HepG2 (cell line): Measurements from ENCODE around the gene PRKCG. TPM values are rescaled to one million over a fixed set of nuclear protein-coding genes. Genes with fewer than 3 reads are reported as not detected.

Source experiments
- CHD4 ChIP-seq: fragments of 200-600 bp; sonication (generic); IDR thresholded peaks from 2 replicates; pipeline ENCODE4 v1.7.0; 2017; ENCODE audit warnings: mild to moderate bottlenecking, low read length, borderline replicate concordance
- HOXA3 ChIP-seq: sonication (generic); formaldehyde crosslinking; IDR thresholded peaks from 2 replicates; pipeline ENCODE4 v1.5.0; 2020; ENCODE audit warnings: missing genetic modification reagents
- HOXA5 ChIP-seq: sonication (generic); formaldehyde crosslinking; IDR thresholded peaks from 2 replicates; pipeline ENCODE4 v1.4.0; 2020; ENCODE audit warnings: missing genetic modification reagents
- MED8 ChIP-seq: sonication (generic); formaldehyde crosslinking; IDR thresholded peaks from 2 replicates; pipeline ENCODE4 v1.8.1; 2023; ENCODE audit warnings: mild to moderate bottlenecking, missing genetic modification reagents; ENCODE audit not compliant: insufficient replicate concordance
- PATZ1 ChIP-seq: sonication (generic); formaldehyde crosslinking; IDR thresholded peaks from 2 replicates; pipeline ENCODE4 v1.4.0; 2020; ENCODE audit warnings: missing genetic modification reagents
- SMAD1 ChIP-seq: sonication (generic); formaldehyde crosslinking; IDR thresholded peaks from 2 replicates; pipeline ENCODE4 v1.4.0; 2020; ENCODE audit warnings: missing genetic modification reagents, low read depth, mild to moderate bottlenecking, borderline replicate concordance
- SP1 ChIP-seq, 2 experiments: fragments of 450-650 bp in 1 of 2; sonication (generic) in 1 of 2; formaldehyde crosslinking in 1 of 2; IDR thresholded peaks; 2 replicates each; pipeline versions ENCODE4 v1.4.0 to v1.6.1; 2016 to 2020; ENCODE audit warnings: missing genetic modification reagents in 1 of 2
- SP140L ChIP-seq: sonication (generic); formaldehyde crosslinking; IDR thresholded peaks from 2 replicates; pipeline ENCODE4 v1.4.0; 2020; ENCODE audit warnings: missing genetic modification reagents, borderline replicate concordance
- TEAD3 ChIP-seq: optimal IDR thresholded peaks from 2 replicates; pipeline ENCODE3; 2016; ENCODE audit warnings: borderline replicate concordance
- ZNF235 ChIP-seq: sonication (generic); formaldehyde crosslinking; IDR thresholded peaks from 2 replicates; pipeline ENCODE4 v1.8.1; 2023; ENCODE audit warnings: mild to moderate bottlenecking, missing genetic modification reagents, borderline replicate concordance
- polyA plus RNA-seq, 8 experiments: library from polyadenylated mRNA; depleted of rRNA in 3 of 8; stranded (reverse) in 7 of 8; unstranded in 1 of 8; fragments of >200 nt; fragmentation: Illumina TruSeq in 4 of 8; extraction: Trizol in 4 of 8; gene quantifications; 2 replicates each; pipeline versions ENCODE4 v1.2.1 to v1.2.3, GENCODE V29; 2011 to 2016; ENCODE audit warnings: low read depth in 4 of 8, missing spikeins in 1 of 8, mixed read lengths in 1 of 8; ENCODE audit not compliant: insufficient read depth in 1 of 8
- total RNA-seq, 5 experiments: library from RNA; depleted of rRNA; stranded (reverse); fragments of >200 nt; fragmentation: Illumina TruSeq; extraction: Trizol; gene quantifications; 2 replicates each; pipeline ENCODE4 v1.2.3, GENCODE V29; 2016; ENCODE audit warnings: low read depth in 1 of 5
- TF ChIP-seq, protein P1 (sequence below): sonication (generic); formaldehyde crosslinking; IDR thresholded peaks from 2 replicates; pipeline ENCODE4 v1.9.0; 2021; ENCODE audit warnings: missing genetic modification reagents, borderline replicate concordance
- TF ChIP-seq, protein P2 (sequence below): sonication (generic); formaldehyde crosslinking; IDR thresholded peaks from 2 replicates; pipeline ENCODE4 v1.4.0; 2020; ENCODE audit warnings: missing genetic modification reagents, borderline replicate concordance
- TF ChIP-seq, protein P3 (sequence below): sonication (generic); formaldehyde crosslinking; IDR thresholded peaks from 2 replicates; pipeline ENCODE4 v1.8.1; 2023; ENCODE audit warnings: mild to moderate bottlenecking, inconsistent platforms, moderate library complexity, missing genetic modification reagents, borderline replicate concordance

The PRKCG gene
- total and polyA plus RNA-seq, 2 of the 13 experiments (the other 11 are each of a cell fraction or from before 2014, with no cell fraction given): 0.02 to 0.03 TPM

DNA sequence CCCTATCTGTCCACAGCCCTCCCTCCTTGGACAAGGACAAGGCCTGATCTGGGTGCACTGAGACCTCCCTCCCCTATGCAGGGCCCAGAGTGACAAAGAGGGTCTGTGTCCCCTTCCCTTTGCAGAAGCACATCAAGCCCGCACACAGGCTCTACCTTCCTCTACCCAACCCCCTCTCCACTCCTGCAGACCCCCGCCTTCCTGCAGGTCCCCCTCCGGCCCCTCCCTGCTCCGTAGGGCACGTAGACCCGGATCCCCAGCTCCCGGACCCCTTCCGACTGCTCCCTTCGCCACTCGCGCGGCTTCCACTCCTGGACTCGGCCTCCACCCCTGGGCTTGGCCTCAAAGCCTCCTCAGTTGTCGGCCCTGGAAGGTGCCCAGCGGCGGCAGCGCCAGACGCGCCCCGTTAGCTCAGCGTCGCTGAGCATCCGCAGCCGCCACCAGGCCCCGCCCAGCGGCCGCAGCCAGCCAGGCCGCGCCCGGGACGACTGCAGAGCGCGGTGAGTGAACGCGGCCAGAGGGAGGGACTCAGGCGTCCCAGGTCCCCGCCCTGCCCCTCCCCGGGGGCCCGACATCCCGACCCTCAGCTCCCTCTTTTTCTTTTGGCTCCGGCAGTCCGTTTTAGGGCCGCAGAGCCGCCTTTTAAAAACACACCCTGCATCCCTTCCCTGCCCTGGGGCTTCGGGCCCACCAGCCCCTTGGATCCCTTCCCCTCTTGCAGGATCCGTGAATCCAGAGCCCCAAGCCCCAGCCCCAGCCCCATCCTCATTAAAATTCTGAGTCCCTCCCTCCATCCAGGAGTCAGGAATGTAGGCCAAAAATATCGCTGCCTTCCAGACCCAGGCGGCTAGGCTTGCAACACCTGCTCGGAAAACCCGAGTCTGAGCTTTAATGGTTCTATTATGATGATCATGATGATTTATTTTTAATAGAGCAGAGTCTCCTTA is 15.8 kb upstream of the PRKCG start (continued):
- TF ChIP-seq, protein P1, sequence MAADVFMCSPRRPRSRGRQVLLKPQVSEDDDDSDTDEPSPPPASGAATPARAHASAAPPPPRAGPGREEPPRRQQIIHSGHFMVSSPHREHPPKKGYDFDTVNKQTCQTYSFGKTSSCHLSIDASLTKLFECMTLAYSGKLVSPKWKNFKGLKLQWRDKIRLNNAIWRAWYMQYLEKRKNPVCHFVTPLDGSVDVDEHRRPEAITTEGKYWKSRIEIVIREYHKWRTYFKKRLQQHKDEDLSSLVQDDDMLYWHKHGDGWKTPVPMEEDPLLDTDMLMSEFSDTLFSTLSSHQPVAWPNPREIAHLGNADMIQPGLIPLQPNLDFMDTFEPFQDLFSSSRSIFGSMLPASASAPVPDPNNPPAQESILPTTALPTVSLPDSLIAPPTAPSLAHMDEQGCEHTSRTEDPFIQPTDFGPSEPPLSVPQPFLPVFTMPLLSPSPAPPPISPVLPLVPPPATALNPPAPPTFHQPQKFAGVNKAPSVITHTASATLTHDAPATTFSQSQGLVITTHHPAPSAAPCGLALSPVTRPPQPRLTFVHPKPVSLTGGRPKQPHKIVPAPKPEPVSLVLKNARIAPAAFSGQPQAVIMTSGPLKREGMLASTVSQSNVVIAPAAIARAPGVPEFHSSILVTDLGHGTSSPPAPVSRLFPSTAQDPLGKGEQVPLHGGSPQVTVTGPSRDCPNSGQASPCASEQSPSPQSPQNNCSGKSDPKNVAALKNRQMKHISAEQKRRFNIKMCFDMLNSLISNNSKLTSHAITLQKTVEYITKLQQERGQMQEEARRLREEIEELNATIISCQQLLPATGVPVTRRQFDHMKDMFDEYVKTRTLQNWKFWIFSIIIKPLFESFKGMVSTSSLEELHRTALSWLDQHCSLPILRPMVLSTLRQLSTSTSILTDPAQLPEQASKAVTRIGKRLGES (CRISPR knock-in tag): no peak
- TF ChIP-seq MED8 (CRISPR knock-in tag): peak; percentile 73
- TF ChIP-seq HOXA3 (CRISPR knock-in tag): peak; percentile 23; the same call in 1 of the 2 replicates
- peak; percentile 45; the same call in 1 of the 2 replicates for TF ChIP-seq HOXA5 (CRISPR knock-in tag)
- peak; percentile 35; the same call in 1 of the 2 replicates for TF ChIP-seq PATZ1
- TF ChIP-seq SP1 (IDR thresholded peaks at IDR 0.05): no peak
- TF ChIP-seq SP1 (CRISPR knock-in tag; IDR thresholded peaks at IDR 0.05): peak; percentile 39; the same call in 1 of the 2 replicates
- TF ChIP-seq TEAD3 (CRISPR knock-in tag): no peak
- no peak for TF ChIP-seq SMAD1 (CRISPR knock-in tag)
- peak; percentile 39; the same call in 1 of the 2 replicates for TF ChIP-seq ZNF235 (CRISPR knock-in tag)
- TF ChIP-seq, protein P2, sequence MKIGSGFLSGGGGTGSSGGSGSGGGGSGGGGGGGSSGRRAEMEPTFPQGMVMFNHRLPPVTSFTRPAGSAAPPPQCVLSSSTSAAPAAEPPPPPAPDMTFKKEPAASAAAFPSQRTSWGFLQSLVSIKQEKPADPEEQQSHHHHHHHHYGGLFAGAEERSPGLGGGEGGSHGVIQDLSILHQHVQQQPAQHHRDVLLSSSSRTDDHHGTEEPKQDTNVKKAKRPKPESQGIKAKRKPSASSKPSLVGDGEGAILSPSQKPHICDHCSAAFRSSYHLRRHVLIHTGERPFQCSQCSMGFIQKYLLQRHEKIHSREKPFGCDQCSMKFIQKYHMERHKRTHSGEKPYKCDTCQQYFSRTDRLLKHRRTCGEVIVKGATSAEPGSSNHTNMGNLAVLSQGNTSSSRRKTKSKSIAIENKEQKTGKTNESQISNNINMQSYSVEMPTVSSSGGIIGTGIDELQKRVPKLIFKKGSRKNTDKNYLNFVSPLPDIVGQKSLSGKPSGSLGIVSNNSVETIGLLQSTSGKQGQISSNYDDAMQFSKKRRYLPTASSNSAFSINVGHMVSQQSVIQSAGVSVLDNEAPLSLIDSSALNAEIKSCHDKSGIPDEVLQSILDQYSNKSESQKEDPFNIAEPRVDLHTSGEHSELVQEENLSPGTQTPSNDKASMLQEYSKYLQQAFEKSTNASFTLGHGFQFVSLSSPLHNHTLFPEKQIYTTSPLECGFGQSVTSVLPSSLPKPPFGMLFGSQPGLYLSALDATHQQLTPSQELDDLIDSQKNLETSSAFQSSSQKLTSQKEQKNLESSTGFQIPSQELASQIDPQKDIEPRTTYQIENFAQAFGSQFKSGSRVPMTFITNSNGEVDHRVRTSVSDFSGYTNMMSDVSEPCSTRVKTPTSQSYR (CRISPR knock-in tag): peak; percentile 53
- TF ChIP-seq, protein P3, sequence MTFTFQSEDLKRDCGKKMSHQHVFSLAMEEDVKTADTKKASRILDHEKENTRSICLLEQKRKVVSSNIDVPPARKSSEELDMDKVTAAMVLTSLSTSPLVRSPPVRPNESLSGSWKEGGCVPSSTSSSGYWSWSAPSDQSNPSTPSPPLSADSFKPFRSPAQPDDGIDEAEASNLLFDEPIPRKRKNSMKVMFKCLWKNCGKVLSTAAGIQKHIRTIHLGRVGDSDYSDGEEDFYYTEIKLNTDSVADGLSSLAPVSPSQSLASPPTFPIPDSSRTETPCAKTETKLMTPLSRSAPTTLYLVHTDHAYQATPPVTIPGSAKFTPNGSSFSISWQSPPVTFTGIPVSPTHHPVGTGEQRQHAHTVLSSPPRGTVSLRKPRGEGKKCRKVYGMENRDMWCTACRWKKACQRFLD (CRISPR knock-in tag): no peak
- TF ChIP-seq CHD4: 0 out of 2 replicates have a peak, but pooled peaks have one; percentile 39
- TF ChIP-seq SP140L (CRISPR knock-in tag): no peak
